Stomach smooth muscle (tissue), 2 donors: ENCODE results near the gene SPATA20.

Experiments used
- H3K27ac ChIP-seq: one replicate; pipeline ENCODE4 v1.7.0; 2013; ENCODE audit warnings: mild to moderate bottlenecking, low read length, inconsistent platforms
- H3K27me3 ChIP-seq, 2 donors: one replicate each; pipeline ENCODE4 v1.7.0; 2013; ENCODE audit warnings: low read length in 2 of 2; ENCODE audit not compliant: insufficient read depth in 2 of 2, control insufficient read depth in 1 of 2
- H3K36me3 ChIP-seq, 2 donors: one replicate each; pipeline ENCODE4 v1.7.0; 2013; ENCODE audit warnings: low read length in 2 of 2; ENCODE audit not compliant: control insufficient read depth in 2 of 2, insufficient read depth in 2 of 2
- H3K4me1 ChIP-seq: one replicate; pipeline ENCODE4 v1.7.0; 2013; ENCODE audit warnings: low read length; ENCODE audit not compliant: control insufficient read depth, insufficient read depth
- H3K4me3 ChIP-seq, 2 donors: one replicate each; pipeline ENCODE4 v1.7.0; 2013; ENCODE audit warnings: low read length in 2 of 2
- H3K9ac ChIP-seq, 2 donors: one replicate each; pipeline ENCODE4 v1.7.0; 2013; ENCODE audit warnings: low read length in 2 of 2, mild to moderate bottlenecking in 1 of 2
- H3K9me3 ChIP-seq, 2 donors: one replicate each; pipeline ENCODE4 v1.7.0; 2013; ENCODE audit warnings: low read length in 2 of 2; ENCODE audit not compliant: control insufficient read depth in 2 of 2
- donor health status: healthy.
- donor health status: Pancreatic carcinoma.

SPATA20 gene

DNA sequence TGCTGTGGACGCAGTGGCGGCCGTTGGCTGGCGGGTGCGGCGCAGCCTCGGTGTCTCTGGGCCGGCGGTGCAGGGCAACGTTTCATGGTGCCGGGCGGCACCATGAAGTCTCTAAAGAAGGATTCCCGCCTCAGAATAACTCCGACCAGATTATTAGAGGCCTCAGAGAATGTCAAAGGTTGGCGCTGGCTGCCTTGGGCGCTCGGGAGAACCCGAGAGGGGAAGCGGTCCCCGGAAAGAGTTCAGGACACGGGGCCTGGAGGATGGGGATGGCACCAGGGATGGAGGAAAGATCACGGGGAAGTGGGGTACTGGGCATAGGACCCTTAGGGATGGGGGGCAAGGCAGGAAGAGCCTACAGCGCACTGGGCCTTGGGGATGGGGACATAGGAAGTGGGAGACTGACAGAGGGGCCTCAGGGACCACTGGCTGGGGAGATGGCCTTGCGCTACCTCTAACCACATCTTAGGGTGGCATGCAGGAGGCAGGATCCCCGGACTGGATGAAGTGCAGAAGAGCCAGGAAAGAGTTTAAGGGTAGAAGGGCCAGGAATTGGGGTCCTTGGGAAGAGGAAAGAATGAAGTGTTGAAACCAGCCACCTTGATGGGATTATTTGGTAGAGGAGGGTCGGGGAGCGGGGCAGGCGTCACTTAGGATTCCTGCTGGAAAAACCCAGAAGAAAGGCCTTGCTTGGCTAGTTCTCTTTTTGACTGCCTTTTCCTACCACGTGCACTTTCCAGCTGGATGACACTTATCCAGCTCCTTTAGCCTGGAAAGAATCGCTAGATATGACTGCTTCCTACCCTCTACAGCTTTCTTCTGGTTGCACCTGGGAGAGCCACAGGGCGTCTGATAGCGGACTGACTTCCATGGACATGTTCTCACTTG, 38.2 kb upstream of the SPATA20 start:
- Histone ChIP-seq H3K9me3 (no peaks in the 10 kb centered on the region), H3K4me1 (peaks cover 7% of the 10 kb centered on the region), H3K27me3 (peaks cover 0 to 2% of the 10 kb centered on the region in 2 donors), H3K9ac (peak overlapping the region; percentile 62 to 77), H3K36me3 (no peaks in the 10 kb centered on the region), H3K27ac (no peak overlapping the region), H3K4me3 (peak overlapping the region; percentile 73)

DNA sequence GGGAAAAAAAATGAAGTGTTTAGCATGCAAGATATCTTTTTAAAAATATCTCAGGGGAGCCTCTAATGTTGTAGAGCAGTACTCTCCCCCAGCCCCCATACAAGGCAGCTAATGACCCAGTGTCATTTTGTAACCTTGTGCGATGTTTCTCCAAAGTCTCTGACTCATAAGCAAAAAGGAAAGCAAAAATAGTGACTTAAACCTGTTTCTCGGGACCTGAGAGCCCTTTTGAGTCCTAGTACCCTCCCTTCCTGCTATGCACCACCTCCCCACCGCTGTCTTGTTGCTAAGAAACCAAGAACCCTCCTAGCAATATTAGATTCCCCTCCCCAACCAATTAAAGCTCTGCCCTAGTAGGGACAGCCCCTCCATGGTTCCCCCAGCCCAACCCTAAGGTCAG, 35.9 kb upstream of the SPATA20 start:
- H3K27me3 ChIP-seq: peaks cover 0 to 2% of the 10 kb centered on the region in 2 donors
- no peak overlapping the region for H3K9ac ChIP-seq
- H3K9me3 ChIP-seq: no peaks in the 10 kb centered on the region
- H3K4me3 ChIP-seq: no peak overlapping the region
- no peak overlapping the region for H3K27ac ChIP-seq
- H3K4me1 ChIP-seq: peaks cover 7% of the 10 kb centered on the region
- H3K36me3 ChIP-seq: no peaks in the 10 kb centered on the region

DNA sequence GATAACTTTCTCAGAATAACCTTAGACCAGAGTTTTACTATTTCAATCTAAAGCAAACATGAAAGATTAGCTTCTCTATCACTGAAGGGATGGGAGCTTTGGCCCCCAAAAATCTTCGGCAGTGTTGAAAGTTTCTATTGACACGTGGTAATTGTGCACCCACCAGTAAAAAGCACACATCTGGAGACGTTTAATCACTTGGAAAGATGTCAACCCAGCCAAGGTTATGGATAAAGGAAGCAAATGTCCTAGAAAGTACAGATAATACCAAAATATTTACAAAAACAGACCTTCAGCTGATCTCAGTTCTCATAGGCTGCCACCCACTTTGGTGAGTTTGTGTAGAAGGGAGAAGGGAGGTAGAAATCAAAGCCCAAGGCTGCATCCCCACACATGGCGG, 33.5 kb upstream of the SPATA20 start:
- no peak overlapping the region for H3K4me3 ChIP-seq
- H3K27me3 ChIP-seq: no peaks in the 10 kb centered on the region
- H3K9me3 ChIP-seq: no peaks in the 10 kb centered on the region
- H3K36me3 ChIP-seq: no peaks in the 10 kb centered on the region
- no peaks in the 10 kb centered on the region for H3K4me1 ChIP-seq
- no peak overlapping the region for H3K27ac ChIP-seq
- no peak overlapping the region for H3K9ac ChIP-seq

DNA sequence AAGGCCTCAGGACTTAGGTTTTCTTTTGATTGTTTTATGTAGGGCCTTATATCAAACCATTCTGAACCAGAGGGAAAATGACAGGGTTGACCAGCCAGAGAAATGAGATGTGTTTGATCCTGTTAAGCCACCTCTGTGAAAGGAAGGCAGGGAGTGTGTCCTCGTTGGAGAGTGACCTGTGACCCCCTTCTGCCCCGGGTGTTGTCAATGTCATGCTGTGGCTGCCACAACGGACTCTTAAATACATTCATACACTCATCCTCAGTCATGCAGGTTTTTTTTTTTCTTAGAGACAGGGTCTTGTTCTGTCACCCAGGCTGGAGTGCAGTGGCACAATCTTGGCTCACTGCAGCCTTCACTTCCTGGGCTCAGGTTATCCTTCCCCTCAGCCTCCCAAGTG, 32.6 kb upstream of the SPATA20 start:
- Histone ChIP-seq H3K9ac (no peak overlapping the region), H3K36me3 (no peaks in the 10 kb centered on the region), H3K4me1 (no peaks in the 10 kb centered on the region), H3K4me3 (no peak overlapping the region), H3K9me3 (no peaks in the 10 kb centered on the region), H3K27me3 (no peaks in the 10 kb centered on the region), H3K27ac (no peak overlapping the region)

DNA sequence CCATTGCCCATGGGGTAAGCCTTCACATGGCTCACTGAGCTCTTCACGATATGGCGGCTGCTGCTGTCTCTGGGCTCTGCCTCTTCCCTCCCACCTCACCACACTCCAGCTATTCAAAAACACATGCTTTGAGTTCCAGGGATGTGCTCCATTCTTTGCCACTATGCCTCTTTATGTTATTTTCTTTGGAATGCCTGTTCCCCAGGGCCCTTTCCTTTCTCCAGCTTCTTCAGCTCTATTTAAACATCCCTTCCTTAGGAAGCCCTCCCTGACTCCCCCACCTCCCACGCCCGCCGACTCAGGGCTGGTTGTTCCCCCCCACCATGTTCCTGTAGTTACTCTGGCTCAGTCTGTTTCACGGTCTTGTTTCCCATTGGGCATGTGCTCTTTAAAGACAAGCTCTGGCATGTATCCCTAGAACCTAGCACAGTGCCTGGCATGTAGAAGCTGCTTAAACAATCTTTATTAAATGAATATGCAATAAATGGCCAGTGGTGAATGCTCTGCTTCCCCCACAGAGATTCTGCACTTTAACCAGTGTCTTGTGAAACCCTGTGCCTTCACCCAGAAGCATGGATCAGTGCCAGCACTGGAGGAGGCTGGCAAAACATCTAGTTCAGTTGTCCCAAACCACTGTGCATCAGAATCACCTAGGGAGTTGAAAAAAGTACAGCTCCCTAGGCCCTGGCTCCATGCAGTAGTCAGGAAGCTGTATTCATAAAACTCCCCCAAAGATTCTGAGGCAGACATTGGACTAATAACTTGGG, 31.9 kb upstream of the SPATA20 start:
- H3K36me3 ChIP-seq: no peaks in the 10 kb centered on the region
- no peak overlapping the region for H3K4me3 ChIP-seq
- no peak overlapping the region for H3K27ac ChIP-seq
- H3K27me3 ChIP-seq: no peaks in the 10 kb centered on the region
- no peak overlapping the region for H3K9ac ChIP-seq
- no peaks in the 10 kb centered on the region for H3K9me3 ChIP-seq
- no peaks in the 10 kb centered on the region for H3K4me1 ChIP-seq

DNA sequence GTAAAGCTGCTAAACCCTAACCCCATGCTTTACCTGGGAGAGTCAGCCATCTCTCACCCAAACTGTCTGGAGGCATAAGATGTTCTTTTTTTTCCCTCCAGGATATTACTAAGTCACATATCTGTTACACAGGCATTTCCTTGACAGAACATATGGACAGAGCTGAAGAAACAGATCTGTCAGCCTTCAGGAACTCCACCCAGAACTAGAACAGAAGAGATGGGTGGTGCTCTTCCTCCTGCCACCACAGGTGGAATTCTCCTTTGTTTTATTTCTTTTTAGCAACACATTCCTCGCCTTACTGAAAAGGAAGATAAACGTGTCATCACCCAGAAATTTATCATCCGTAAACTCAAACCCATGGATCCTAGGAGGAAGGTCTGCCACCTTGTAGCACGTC, 30.0 kb upstream of the SPATA20 start:
- no peaks in the 10 kb centered on the region for H3K9me3 ChIP-seq
- H3K36me3 ChIP-seq: no peaks in the 10 kb centered on the region
- H3K9ac ChIP-seq: no peak overlapping the region
- no peaks in the 10 kb centered on the region for H3K27me3 ChIP-seq
- no peaks in the 10 kb centered on the region for H3K4me1 ChIP-seq
- no peak overlapping the region for H3K27ac ChIP-seq
- H3K4me3 ChIP-seq: no peak overlapping the region

DNA sequence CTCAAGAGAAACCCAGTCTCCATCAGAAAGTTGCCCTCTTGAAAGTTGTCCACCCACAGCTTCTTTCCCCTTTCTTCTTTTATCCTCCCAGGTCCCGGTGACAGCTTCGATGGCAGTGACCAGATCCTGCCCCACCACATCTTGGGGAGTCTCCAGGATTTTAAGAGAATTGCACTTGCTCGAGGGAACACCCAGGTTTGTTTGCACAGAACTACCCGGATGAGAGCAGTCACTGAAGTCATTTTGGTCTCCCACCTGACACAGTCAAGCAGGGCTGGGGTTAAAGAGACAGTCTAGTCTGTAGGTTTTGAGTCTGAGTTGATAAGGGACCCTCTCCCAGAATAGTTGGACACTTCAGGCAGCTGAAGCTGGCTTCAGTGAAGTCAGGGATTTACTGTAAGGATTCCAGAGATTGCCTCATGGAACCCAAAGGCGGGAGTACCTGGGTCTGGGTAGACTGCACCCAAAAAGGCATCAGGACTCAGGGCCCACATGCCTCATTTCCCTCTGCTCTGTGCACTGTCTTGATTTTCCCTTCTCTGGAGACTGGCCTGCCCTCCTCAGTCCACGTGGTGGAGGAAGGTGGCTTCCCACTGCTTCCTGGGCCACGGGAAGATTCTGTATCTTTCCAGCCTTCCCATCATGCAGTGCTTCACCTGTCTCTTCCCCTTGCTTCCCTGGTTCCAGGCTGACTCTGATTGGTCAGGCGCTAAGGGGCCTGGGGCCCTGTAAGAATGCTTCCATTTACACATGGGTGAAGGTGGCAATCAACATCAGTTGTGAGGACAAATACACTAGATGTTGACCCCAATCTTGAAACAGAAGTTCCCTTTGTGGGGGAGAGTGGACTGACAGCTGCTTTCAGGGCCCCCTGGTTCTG, 29.2 kb upstream of the SPATA20 start:
- Histone ChIP-seq H3K9ac (no peak overlapping the region), H3K4me3 (no peak overlapping the region), H3K4me1 (no peaks in the 10 kb centered on the region), H3K9me3 (no peaks in the 10 kb centered on the region), H3K27me3 (no peaks in the 10 kb centered on the region), H3K36me3 (no peaks in the 10 kb centered on the region), H3K27ac (no peak overlapping the region)

DNA sequence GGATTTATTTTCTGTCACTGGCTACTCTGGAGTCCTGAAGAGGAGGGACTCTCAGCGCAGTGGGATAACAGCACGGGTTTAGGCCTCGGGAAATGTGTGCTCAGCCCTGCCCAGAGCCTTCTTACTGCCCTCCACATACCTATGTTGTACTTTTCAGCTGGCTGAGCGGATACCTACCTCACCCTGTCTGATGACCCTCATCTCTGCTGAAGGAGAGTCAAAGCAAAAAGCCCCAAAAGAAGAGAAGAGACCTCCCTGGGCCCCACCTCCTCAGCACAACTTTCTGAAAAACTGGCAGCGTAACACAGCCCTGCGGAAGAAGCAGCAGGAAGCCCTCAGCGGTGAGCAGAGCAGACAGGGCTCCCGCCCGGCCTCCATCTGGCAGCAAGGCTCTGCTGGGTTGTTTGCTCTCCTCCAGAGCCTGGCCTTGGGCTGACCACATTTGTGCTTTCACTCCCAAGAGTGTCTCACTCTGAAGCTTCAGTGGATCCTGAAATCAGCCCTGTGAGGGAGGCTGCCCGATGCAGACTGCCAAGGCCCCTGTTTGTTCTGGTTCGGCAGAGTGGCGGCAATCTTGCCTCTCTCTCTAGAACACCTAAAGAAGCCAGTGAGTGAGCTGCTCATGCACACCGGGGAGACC, 28.5 kb upstream of the SPATA20 start:
- Histone ChIP-seq H3K36me3 (no peaks in the 10 kb centered on the region), H3K4me1 (no peaks in the 10 kb centered on the region), H3K4me3 (no peak overlapping the region), H3K9ac (no peak overlapping the region), H3K27me3 (no peaks in the 10 kb centered on the region), H3K27ac (no peak overlapping the region), H3K9me3 (no peaks in the 10 kb centered on the region)

DNA sequence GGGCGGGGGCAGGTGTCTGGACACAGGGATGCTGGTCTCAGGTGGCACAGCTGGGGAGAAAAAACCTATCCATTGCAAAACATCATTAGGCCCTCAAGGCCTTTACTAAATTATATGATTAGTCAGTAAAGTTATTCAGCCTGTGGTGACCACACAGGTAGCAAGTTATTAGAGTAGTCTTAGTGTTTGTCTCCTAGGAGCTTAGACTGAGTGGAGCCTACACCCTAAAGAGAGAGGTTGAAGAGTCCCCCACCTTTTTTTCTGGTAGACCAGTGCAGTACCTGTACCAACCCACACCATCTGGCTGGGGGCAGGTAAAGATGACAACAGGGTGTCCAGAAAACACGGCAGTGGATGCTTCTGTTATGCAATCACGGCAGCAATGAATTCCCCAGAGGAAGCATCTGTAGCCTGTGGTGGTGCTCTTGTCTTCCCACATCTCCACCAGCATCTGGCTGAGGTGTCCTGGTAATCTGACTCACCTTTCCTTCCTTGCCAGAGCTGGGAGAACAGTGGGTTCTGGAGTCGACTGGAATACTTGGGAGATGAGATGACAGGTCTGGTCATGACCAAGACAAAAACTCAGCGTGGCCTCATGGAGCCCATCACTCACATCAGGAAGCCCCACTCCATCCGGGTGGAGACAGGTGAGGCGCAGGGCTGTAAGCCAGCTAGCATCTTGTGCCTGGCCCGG, 27.7 kb upstream of the SPATA20 start:
- no peak overlapping the region for H3K27ac ChIP-seq
- H3K9ac ChIP-seq: no peak overlapping the region
- H3K9me3 ChIP-seq: no peaks in the 10 kb centered on the region
- no peaks in the 10 kb centered on the region for H3K27me3 ChIP-seq
- H3K4me3 ChIP-seq: no peak overlapping the region
- H3K36me3 ChIP-seq: no peaks in the 10 kb centered on the region
- no peaks in the 10 kb centered on the region for H3K4me1 ChIP-seq

DNA sequence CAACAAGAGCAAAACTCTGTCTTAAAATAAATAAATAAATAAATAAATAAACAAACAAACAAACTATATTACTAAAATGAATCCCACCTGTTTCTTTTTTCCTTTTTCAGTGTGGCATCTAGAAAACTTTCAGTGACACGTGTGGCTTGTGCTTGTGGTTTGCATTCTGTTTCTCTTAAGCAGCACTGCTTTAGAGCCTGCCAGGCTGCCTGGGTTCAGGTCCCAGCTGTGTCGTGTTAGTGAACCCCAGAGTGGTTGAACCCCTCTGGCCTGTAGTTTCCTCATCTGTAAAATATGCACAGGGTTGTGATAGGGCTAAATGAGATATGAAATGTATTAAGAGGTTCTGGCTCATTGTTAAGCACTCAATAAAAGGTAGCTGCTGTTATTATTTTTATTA, 26.5 kb upstream of the SPATA20 start:
- no peak overlapping the region for H3K9ac ChIP-seq
- no peaks in the 10 kb centered on the region for H3K9me3 ChIP-seq

More for the DNA sequence above, 26.5 kb upstream of the SPATA20 start:
- Histone ChIP-seq H3K4me3 (no peak overlapping the region), H3K27ac (no peak overlapping the region), H3K4me1 (no peaks in the 10 kb centered on the region), H3K27me3 (no peaks in the 10 kb centered on the region), H3K36me3 (no peaks in the 10 kb centered on the region)
